Muscle of back (tissue), 10 donors: ENCODE results near the gene KNL1. TPM values are rescaled to one million over a fixed set of nuclear protein-coding genes. Genes with fewer than 3 reads are reported as not detected.

Experiments
- polyA plus RNA-seq, 10 donors: library from polyadenylated mRNA; unstranded; fragments of 120-200 nt; gene quantifications; one replicate each; pipeline ENCODE4 v1.2.1, GENCODE V29; 2013; ENCODE audit not compliant: insufficient read length in 10 of 10

Gene KNL1
- polyA plus RNA-seq, 10 donors, result 6.8 to 16.6 (median 12.1) TPM

Other genes starting within 250 kb of the KNL1 start
- under 1 TPM in 1 of 10 donors, not detected in 9; 0.39 TPM for gene PHGR1, start 243.2 kb upstream of the KNL1 start, polyA plus RNA-seq
- gene DISP2, start 236.0 kb upstream of the KNL1 start, polyA plus RNA-seq, result 1 to 10 TPM in 6 of 10 donors, under 1 TPM in 4; 0.25 to 3.9 (median 1.5) TPM
- gene KNSTRN, start 211.5 kb upstream of the KNL1 start, polyA plus RNA-seq, result 10 to 100 TPM; 15.5 to 26.2 (median 21.7) TPM
- 10 to 100 TPM; 37.2 to 63.6 (median 51.9) TPM for gene IVD, start 188.5 kb upstream of the KNL1 start, polyA plus RNA-seq
- 10 to 100 TPM; 15.9 to 22.7 (median 18.2) TPM for gene BAHD1, start 153.3 kb upstream of the KNL1 start, polyA plus RNA-seq
- 10 to 100 TPM; 30.4 to 49.4 (median 36.8) TPM for gene CHST14, start 123.3 kb upstream of the KNL1 start, polyA plus RNA-seq
- gene CCDC32, start 29.2 kb upstream of the KNL1 start, polyA plus RNA-seq, result 10 to 100 TPM; 13.1 to 27.8 (median 17.7) TPM
- 10 to 100 TPM in 2 of 10 donors, 1 to 10 TPM in 8; 6.2 to 12.0 (median 8.0) TPM for gene RPUSD2, start 24.9 kb upstream of the KNL1 start, polyA plus RNA-seq
- gene RAD51, start 100.9 kb downstream of the KNL1 start, polyA plus RNA-seq, result 10 to 100 TPM in 2 of 10 donors, 1 to 10 TPM in 8; 6.4 to 16.4 (median 8.8) TPM
- 10 to 100 TPM; 17.4 to 26.7 (median 22.2) TPM for gene RMDN3, start 161.0 kb downstream of the KNL1 start, polyA plus RNA-seq
- 1 to 10 TPM; 1.3 to 7.9 (median 4.7) TPM for gene GCHFR, start 169.8 kb downstream of the KNL1 start, polyA plus RNA-seq
- 1 to 10 TPM in 6 of 10 donors, under 1 TPM in 4; 0.68 to 2.4 (median 1.3) TPM for gene C15orf62, start 175.7 kb downstream of the KNL1 start, polyA plus RNA-seq
- 10 to 100 TPM; 13.6 to 21.1 (median 18.1) TPM for gene ZFYVE19, start 212.8 kb downstream of the KNL1 start, polyA plus RNA-seq
- gene DNAJC17, start 213.2 kb downstream of the KNL1 start, polyA plus RNA-seq, result 10 to 100 TPM; 19.4 to 29.1 (median 23.7) TPM
- gene PPP1R14D, start 234.5 kb downstream of the KNL1 start, polyA plus RNA-seq, result not detected
- 10 to 100 TPM in 2 of 10 donors, 1 to 10 TPM in 1, under 1 TPM in 7; 0.24 to 11.2 (median 0.58) TPM for gene SPINT1, start 249.8 kb downstream of the KNL1 start, polyA plus RNA-seq